ENCODE data around the gene NLGN2.
"Not testable (repeated sequence)": the region's sequence is repeated elsewhere in the genome, so short reads cannot be mapped to it uniquely, and the experiment has no call there.

NLGN2 gene

GRCh38 chr17:7407485-7408251 lies at the start of gene NLGN2:
TSS of gene NLGN2 (plus strand) at chr17:7407845. CDS start at chr17:7408256, 411 bp downstream.
- DNase-seq: no peak

GRCh38 chr17:7361906-7362305 lies 45.7 kb upstream of the NLGN2 start:
- no peak for DNase-seq

- no peak for DNase-seq
Observed at GRCh38 chr17:7363311-7363710, 44.3 kb upstream of the NLGN2 start.

GRCh38 chr17:7365963-7366362 lies 41.7 kb upstream of the NLGN2 start:
- DNase-seq: not testable (repeated sequence)

GRCh38 chr17:7367083-7367482 lies 40.6 kb upstream of the NLGN2 start:
- no peak for DNase-seq

- DNase-seq: no peak
Observed at GRCh38 chr17:7367918-7368598, 39.6 kb upstream of the NLGN2 start.

- not testable (repeated sequence) for DNase-seq
Observed at GRCh38 chr17:7368599-7368994, 39.0 kb upstream of the NLGN2 start.

GRCh38 chr17:7369825-7370224 lies 37.8 kb upstream of the NLGN2 start:
- DNase-seq: no peak

GRCh38 chr17:7370853-7371252 lies 36.8 kb upstream of the NLGN2 start:
- DNase-seq: no peak

GRCh38 chr17:7374353-7374752 lies 33.3 kb upstream of the NLGN2 start:
- DNase-seq: no peak

GRCh38 chr17:7379134-7379533 lies 28.5 kb upstream of the NLGN2 start:
- DNase-seq: no peak

- no peak for DNase-seq
Observed at GRCh38 chr17:7380321-7380720, 27.3 kb upstream of the NLGN2 start.

GRCh38 chr17:7380855-7381683 lies 26.6 kb upstream of the NLGN2 start, which contains the start of gene TNK1:
TSS of gene TNK1 (plus strand) at chr17:7381089. CDS start at chr17:7382927, 1,838 bp downstream.
- no peak for DNase-seq

GRCh38 chr17:7382901-7383300 lies 24.7 kb upstream of the NLGN2 start:
- no peak for DNase-seq

GRCh38 chr17:7383371-7383741 lies 24.3 kb upstream of the NLGN2 start:
- no peak for DNase-seq

- peak; percentile 69 for DNase-seq
Observed at GRCh38 chr17:7383742-7384488, 23.7 kb upstream of the NLGN2 start.

- DNase-seq: no peak
Observed at GRCh38 chr17:7384489-7385081, 23.1 kb upstream of the NLGN2 start.

- no peak for DNase-seq
Observed at GRCh38 chr17:7388856-7389255, 18.8 kb upstream of the NLGN2 start.

- DNase-seq: no peak
Observed at GRCh38 chr17:7389924-7390910, 17.4 kb upstream of the NLGN2 start.

- no peak for DNase-seq
Observed at GRCh38 chr17:7391307-7391706, 16.3 kb upstream of the NLGN2 start.
